ENCODE data around the gene PARK7. TPM values are rescaled to one million over a fixed set of nuclear protein-coding genes. Genes with fewer than 3 reads are reported as not detected.

The PARK7 gene
- total RNA-seq, 2 experiments from 2014 or later, result 138 to 306 TPM

- Histone ChIP-seq H2AFZ (ENCODE audit: low read length) (no peak overlapping the region), H3K9me3 (ENCODE audit: low read length) (no peaks in the 10 kb centered on the region), H3K4me2 (ENCODE audit: low read length) (no peak overlapping the region), H3K4me3 (ENCODE audit: low read depth, low read length, poor library complexity, severe bottlenecking) (no peak overlapping the region), H3K9me2 (ENCODE audit: insufficient read depth, low read length) (no peaks in the 10 kb centered on the region), H3K36me3 (ENCODE audit: insufficient read depth, low read length) (no peaks in the 10 kb centered on the region), H4K20me1 (ENCODE audit: insufficient read depth, low read length) (no peaks in the 10 kb centered on the region), H3K27ac (ENCODE audit: low read depth, low read length, poor library complexity, severe bottlenecking) (no peak overlapping the region), H3K79me2 (ENCODE audit: insufficient read depth, low read depth, low read length) (no peaks in the 10 kb centered on the region), H3K4me1 (ENCODE audit: insufficient read depth, low read length, poor library complexity, severe bottlenecking) (no peaks in the 10 kb centered on the region)
- DNase-seq (ENCODE audit: low spot score), result no peak
- TF ChIP-seq EZH2phosphoT487 (IDR thresholded peaks at IDR 0.05; ENCODE audit: borderline replicate concordance, low read depth, low read length) (no peak), CTCF (conservative IDR thresholded peaks at IDR 0.05; ENCODE audit: low read length) (no peak)
- ChIA-PET CTCF (ENCODE audit: unreplicated experiment) (no interaction called here), POLR2A (no interaction called here)
- BruUV-seq (replicated peaks), result no TSS peak
- intact Hi-C loops (cut with micrococcal nuclease; ENCODE audit: unreplicated experiment), result no loop called here
These were observed 65.7 kb downstream of the PARK7 start for GRCh38 chr1:8026976-8027747.

- ChIA-PET POLR2A (no interaction called here), CTCF (ENCODE audit: unreplicated experiment) (no interaction called here)
- no TSS peak for BruUV-seq (replicated peaks)
- Histone ChIP-seq H3K4me3 (ENCODE audit: low read depth, low read length, poor library complexity, severe bottlenecking) (no peak overlapping the region), H3K4me1 (ENCODE audit: insufficient read depth, low read length, poor library complexity, severe bottlenecking) (no peaks in the 10 kb centered on the region), H3K79me2 (ENCODE audit: insufficient read depth, low read depth, low read length) (no peaks in the 10 kb centered on the region), H2AFZ (ENCODE audit: low read length) (no peak overlapping the region), H3K36me3 (ENCODE audit: insufficient read depth, low read length) (no peaks in the 10 kb centered on the region), H3K9me2 (ENCODE audit: insufficient read depth, low read length) (no peaks in the 10 kb centered on the region), H4K20me1 (ENCODE audit: insufficient read depth, low read length) (no peaks in the 10 kb centered on the region), H3K27ac (ENCODE audit: low read depth, low read length, poor library complexity, severe bottlenecking) (no peak overlapping the region), H3K4me2 (ENCODE audit: low read length) (no peak overlapping the region), H3K9me3 (ENCODE audit: low read length) (no peaks in the 10 kb centered on the region)
- DNase-seq (ENCODE audit: low spot score), result no peak
- TF ChIP-seq CTCF (conservative IDR thresholded peaks at IDR 0.05; ENCODE audit: low read length), result no peak
- TF ChIP-seq EZH2phosphoT487 (IDR thresholded peaks at IDR 0.05; ENCODE audit: borderline replicate concordance, low read depth, low read length), result no peak
- intact Hi-C loops (cut with micrococcal nuclease; ENCODE audit: unreplicated experiment), result no loop called here
These were observed 66.4 kb downstream of the PARK7 start for GRCh38 chr1:8027748-8028570.

GRCh38 chr1:8028571-8028910 lies 67.0 kb downstream of the PARK7 start:
- no TSS peak for BruUV-seq (replicated peaks)
- DNase-seq (ENCODE audit: low spot score), result no peak
- Histone ChIP-seq H3K9me3 (ENCODE audit: low read length) (no peaks in the 10 kb centered on the region), H3K4me1 (ENCODE audit: insufficient read depth, low read length, poor library complexity, severe bottlenecking) (no peaks in the 10 kb centered on the region), H3K79me2 (ENCODE audit: insufficient read depth, low read depth, low read length) (no peaks in the 10 kb centered on the region), H3K27ac (ENCODE audit: low read depth, low read length, poor library complexity, severe bottlenecking) (no peak overlapping the region), H3K4me3 (ENCODE audit: low read depth, low read length, poor library complexity, severe bottlenecking) (no peak overlapping the region), H3K9me2 (ENCODE audit: insufficient read depth, low read length) (no peaks in the 10 kb centered on the region), H3K36me3 (ENCODE audit: insufficient read depth, low read length) (no peaks in the 10 kb centered on the region), H2AFZ (ENCODE audit: low read length) (no peak overlapping the region), H3K4me2 (ENCODE audit: low read length) (no peak overlapping the region), H4K20me1 (ENCODE audit: insufficient read depth, low read length) (no peaks in the 10 kb centered on the region)
- CTCF ChIA-PET (ENCODE audit: unreplicated experiment), result no interaction called here
- intact Hi-C loops (cut with micrococcal nuclease; ENCODE audit: unreplicated experiment), result no loop called here
- TF ChIP-seq CTCF (conservative IDR thresholded peaks at IDR 0.05; ENCODE audit: low read length) (no peak), EZH2phosphoT487 (IDR thresholded peaks at IDR 0.05; ENCODE audit: borderline replicate concordance, low read depth, low read length) (no peak)
- POLR2A ChIA-PET, result no interaction called here
